Coronary artery (tissue), 2 donors: ENCODE data around the gene ZNF331.
"Not testable (repeated sequence)": the region's sequence is repeated elsewhere in the genome, so short reads cannot be mapped to it uniquely, and the experiment has no call there.

ENCODE experiments used
- DNase-seq: peaks from one replicate; pipeline ENCODE4 v3.0.0-alpha.2; 2017; ENCODE audit warnings: low spot score
- H3K27ac ChIP-seq, 2 donors: fragments of 200-600 bp; sonication (generic); one replicate each; pipeline ENCODE4 v1.5.1; 2016 to 2019
- H3K4me3 ChIP-seq: fragments of 200-600 bp; sonication (generic); 2 replicates; pipeline ENCODE4 v1.5.1; 2016; ENCODE audit warnings: mild to moderate bottlenecking, moderate library complexity
- TF ChIP-seq, protein P1 (sequence below): fragments of 200-600 bp; sonication (generic); IDR thresholded peaks from one replicate; pipeline ENCODE4 v1.5.1; 2019; ENCODE audit warnings: antibody characterized with exemption

ZNF331 gene

DNA sequence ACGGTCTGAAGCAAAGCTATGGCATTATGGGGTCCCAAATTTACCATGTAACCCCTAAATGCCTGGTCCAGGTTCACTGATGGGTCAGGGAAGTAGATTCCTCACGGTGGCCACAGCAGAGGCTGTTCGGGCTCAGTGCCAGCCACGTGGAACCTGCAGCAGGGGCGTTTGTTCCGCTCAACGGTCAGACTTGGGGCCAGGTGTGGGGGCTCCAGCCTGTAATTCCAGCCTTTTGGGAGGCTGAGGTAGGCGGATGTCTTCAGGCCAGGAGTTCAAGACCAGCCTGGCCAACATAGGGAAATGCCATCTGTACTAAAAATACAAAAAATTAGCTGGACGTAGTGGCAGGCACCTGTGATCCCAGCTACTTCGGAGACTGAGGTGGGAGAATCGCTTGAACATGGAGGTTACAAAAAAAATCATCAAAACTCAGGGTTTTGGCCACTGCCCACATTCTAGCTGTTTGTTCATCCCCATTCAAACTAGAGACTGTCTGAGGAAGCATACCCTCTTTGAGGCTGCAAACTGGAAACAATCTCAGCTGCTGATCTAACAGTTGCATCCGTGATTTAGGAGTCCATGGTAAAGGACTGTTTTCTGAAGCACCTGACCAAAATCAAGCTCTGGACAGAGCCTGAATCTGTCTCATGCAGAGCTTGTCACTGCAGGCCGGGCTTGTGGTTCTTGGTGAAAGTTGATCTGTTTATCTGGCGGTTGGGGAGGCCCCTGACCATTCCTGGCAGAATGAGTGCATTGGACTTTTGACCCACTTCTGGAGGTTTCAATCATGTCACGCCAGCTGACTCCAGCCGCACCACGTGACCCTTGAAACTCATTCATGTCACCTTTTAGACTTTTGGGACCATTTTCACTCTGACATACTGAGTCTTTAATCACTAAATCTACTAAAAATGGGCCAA lies 30.2 kb upstream of the ZNF331 start:
- Histone ChIP-seq H3K27ac (no peak overlapping the region), H3K4me3 (no peak overlapping the region)
- no peak for DNase-seq
- TF ChIP-seq, protein P1, sequence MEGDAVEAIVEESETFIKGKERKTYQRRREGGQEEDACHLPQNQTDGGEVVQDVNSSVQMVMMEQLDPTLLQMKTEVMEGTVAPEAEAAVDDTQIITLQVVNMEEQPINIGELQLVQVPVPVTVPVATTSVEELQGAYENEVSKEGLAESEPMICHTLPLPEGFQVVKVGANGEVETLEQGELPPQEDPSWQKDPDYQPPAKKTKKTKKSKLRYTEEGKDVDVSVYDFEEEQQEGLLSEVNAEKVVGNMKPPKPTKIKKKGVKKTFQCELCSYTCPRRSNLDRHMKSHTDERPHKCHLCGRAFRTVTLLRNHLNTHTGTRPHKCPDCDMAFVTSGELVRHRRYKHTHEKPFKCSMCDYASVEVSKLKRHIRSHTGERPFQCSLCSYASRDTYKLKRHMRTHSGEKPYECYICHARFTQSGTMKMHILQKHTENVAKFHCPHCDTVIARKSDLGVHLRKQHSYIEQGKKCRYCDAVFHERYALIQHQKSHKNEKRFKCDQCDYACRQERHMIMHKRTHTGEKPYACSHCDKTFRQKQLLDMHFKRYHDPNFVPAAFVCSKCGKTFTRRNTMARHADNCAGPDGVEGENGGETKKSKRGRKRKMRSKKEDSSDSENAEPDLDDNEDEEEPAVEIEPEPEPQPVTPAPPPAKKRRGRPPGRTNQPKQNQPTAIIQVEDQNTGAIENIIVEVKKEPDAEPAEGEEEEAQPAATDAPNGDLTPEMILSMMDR, result no peak

DNA sequence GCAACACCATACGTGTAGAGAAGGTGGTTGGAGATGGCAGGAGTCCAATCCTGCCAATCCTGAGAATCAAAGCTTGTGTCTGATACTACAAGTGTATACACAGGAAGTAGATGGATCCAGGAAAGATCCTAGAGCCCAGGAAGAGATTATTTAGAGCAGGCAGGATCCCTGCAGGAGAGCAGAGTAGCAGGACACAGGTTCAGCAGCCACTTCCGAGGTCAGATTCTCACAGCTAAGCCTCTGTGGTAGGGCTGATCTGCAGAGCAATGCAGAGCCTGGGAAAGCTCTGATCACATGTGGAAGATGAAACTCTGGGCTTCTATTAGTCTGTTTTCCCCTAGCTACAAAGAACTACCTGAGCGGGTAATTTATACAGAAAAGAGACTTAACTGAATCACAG lies 28.5 kb upstream of the ZNF331 start:
- Histone ChIP-seq H3K27ac (no peak overlapping the region), H3K4me3 (no peak overlapping the region)
- DNase-seq, result no peak
- TF ChIP-seq, protein P1, result no peak

DNA sequence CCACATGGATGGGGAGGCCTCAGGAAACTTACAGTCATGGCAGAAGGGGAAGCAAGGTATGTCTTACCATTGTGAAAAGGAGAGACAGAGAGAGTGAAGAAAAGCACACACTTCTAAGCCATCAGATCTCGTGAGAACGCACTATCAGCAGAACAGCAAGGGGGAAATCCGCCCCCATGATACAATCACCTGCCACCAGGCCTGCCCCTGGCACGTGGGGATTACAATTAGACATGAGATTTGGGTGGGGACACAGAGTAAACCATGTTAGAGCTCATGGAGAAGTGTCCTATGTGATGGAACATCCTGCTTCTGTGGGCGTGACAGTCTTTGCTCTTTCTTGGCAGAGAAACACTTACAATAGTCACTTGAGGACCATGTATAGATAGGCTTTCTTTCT lies 28.1 kb upstream of the ZNF331 start:
- no peak for DNase-seq
- TF ChIP-seq, protein P1, result no peak
- H3K27ac ChIP-seq, result no peak overlapping the region
- H3K4me3 ChIP-seq, result no peak overlapping the region

DNA sequence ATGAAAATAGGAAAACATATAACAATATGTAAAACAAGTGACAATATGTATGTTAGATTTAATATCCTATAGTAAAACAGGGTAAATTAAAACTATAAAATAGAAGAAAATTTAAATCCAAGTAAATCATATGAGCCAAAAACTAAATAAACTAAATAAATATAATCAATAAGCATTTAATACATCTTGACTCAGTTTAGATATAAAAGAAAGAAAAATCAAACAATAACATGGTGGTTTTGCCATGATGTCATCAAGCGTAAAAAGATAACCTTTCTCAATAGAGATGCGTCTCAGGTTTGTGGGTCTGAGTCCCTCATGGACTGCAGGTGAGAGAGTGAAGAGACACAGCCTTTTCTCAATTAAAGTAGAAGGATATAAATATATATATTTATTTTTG lies 26.6 kb upstream of the ZNF331 start:
- DNase-seq, result no peak
- no peak overlapping the region for H3K4me3 ChIP-seq
- no peak overlapping the region for H3K27ac ChIP-seq
- TF ChIP-seq, protein P1, result no peak

DNA sequence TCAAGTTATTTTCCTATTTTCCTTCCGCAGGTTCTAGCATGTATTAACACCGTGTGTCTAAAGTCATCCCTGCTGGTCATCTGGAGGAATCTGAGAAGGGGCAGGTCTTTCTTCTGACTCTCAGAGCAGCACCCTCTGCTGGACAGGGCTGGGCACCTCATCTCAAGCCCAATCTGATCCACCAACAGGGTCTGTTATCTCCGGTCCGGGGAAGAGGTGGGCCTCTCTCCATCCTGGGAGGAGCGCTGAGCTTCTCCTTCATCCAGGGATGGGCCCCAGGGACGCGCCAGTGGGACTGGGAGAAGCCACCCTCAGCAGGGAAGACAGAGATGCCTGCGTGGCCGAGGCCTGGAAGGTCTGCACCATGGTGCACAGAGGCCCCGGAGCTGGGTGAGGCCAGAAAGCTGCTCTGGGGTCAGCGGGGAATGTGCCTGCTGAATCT lies 26.0 kb upstream of the ZNF331 start:
- Histone ChIP-seq H3K27ac (no peak overlapping the region), H3K4me3 (no peak overlapping the region)
- TF ChIP-seq, protein P1, result peak; percentile 41
- DNase-seq, result no peak

DNA sequence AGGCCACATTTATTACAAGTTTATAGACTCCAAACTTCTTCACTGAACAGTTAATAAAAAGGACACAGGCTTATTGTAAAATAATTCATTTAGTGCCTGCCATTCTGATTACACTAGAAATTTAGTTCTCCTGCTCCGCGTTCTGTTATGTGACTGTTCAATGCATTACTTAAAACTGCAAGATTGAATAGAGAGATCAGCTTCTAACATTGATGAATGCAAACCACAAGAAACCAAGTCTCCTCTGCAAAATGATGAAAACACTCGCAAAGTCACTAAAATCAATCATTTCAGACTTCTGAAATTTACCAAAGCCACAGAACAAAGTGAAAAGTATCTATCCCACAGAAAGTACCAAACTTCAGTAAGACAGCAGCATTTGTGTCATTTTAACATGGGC lies 22.9 kb upstream of the ZNF331 start:
- not testable (repeated sequence) for H3K4me3 ChIP-seq, H3K27ac ChIP-seq, DNase-seq

DNA sequence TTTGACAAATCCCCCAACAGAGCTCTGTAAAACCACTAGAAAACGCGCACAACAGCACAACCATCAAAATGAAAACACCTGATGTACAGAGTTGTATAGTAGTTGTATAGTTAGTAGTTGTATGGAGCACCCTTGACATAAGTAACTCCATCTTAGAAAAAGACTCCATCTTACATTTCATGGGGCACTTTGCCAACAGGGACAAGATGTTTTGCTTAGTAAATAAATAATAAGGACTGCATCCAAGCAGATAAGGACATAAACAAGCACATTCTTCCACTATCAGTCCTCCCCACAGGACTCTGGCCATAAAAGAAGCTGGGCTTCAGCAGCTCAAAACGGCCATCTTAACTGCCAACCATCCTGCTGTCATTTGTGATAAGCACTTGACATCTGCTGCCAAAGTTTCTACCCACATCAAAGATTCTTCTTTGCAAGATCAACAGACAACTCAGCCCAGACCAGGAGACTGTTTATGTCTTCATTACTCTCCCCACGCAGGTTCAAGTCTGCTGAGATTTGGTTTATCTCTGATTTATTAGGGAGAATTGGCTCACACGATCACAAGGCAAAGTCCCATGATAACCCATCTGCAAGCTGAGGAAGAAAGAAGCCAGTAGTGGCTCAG lies 20.7 kb upstream of the ZNF331 start:
- DNase-seq, result no peak
- TF ChIP-seq, protein P1, result no peak
- H3K27ac ChIP-seq, result no peak overlapping the region

More for the DNA sequence above, 20.7 kb upstream of the ZNF331 start:
- H3K4me3 ChIP-seq, result no peak overlapping the region
